GM18519 (cell line): ENCODE results near the gene ZNF789.
"Not testable (repeated sequence)": the region's sequence is repeated elsewhere in the genome, so short reads cannot be mapped to it uniquely, and the experiment has no call there.

Experiments used
- ATAC-seq: cut with Tn5 transposase; IDR thresholded peaks from one replicate; pipeline ENCODE4 v1.9.1; 2021; ENCODE audit warnings: mild to moderate bottlenecking, moderate library complexity; ENCODE audit not compliant: unreplicated experiment, low FRiP score

Gene ZNF789

GRCh38 chr7:99501236-99501635, 28.5 kb downstream of the ZNF789 start:
- ATAC-seq, result not testable (repeated sequence)

- ATAC-seq, result no peak
Measured at GRCh38 chr7:99504281-99504602, 31.6 kb downstream of the ZNF789 start.

GRCh38 chr7:99504603-99505323, 32.1 kb downstream of the ZNF789 start, which contains the start of gene ZKSCAN5:
Gene ZKSCAN5 (plus strand): TSS chr7:99504662. CDS start chr7:99506045, 1,383 bp downstream.
- peak; percentile 53 for ATAC-seq

GRCh38 chr7:99505324-99505662, 32.6 kb downstream of the ZNF789 start:
- peak; percentile 12 for ATAC-seq

DNA sequence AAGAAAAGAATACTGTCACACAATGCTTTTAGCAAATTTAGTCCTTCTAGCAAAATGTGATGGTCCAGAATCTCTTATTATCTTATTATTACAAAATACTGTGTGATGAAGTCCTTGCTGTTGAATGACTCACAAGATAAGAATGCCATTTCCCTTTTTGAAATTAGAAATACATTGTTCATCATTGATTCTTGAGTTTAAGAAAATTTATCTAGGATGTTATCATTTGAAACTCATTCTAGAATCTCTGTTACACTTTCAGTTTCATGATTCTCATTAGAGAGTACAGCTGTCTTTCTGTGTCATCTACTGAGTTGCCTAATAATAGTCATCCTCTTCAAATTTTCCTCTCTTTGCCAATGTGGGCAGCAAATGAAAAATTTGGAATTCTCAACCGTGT, 41.4 kb downstream of the ZNF789 start:
- no peak for ATAC-seq

GRCh38 chr7:99521399-99521798, 48.7 kb downstream of the ZNF789 start:
- no peak for ATAC-seq

DNA sequence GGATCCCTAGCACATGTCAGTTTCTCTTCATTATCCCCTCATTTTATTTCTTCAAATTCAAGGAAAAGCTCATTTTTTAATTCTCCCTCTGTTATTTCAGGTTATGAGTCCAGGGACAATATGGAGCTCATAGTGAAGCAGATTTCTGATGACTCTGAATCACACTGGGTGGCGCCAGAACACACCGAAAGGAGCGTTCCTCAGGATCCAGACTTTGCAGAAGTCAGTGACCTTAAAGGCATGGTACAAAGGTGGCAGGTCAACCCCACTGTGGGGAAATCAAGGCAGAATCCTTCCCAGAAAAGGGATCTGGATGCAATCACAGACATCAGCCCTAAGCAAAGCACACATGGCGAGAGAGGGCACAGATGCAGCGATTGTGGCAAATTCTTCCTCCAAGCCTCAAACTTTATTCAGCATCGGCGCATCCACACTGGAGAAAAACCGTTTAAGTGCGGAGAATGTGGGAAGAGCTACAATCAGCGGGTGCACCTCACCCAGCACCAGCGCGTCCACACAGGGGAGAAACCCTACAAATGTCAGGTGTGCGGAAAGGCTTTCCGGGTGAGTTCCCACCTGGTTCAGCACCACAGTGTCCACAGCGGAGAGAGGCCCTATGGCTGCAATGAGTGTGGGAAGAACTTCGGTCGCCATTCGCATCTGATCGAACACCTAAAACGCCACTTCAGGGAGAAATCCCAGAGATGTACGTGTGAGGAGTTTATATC, 53.2 kb downstream of the ZNF789 start:
- ATAC-seq, result no peak

DNA sequence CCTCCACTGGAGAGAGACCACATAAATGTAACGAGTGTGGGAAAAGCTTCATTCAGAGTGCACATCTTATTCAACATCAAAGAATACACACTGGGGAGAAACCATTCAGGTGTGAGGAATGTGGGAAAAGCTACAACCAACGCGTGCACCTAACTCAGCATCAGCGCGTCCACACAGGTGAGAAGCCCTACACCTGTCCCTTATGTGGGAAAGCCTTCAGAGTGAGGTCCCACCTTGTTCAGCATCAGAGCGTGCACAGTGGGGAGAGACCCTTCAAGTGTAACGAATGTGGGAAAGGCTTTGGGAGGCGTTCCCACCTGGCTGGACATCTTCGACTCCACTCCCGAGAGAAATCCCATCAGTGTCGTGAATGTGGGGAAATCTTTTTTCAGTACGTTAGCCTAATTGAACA, 58.7 kb downstream of the ZNF789 start:
- ATAC-seq, result no peak

- ATAC-seq, result no peak
Measured at GRCh38 chr7:99535667-99536066, 63.0 kb downstream of the ZNF789 start.
